KMS-11 (cell line): ENCODE data around the gene FGFBP3.
A peak's percentile ranks its signal among the peaks of the same experiment; 100 is the strongest.

Experiments used
- H2AFZ ChIP-seq: fragments of 200-600 bp; sonication (generic); 2 replicates; pipeline ENCODE4 v1.6.1; 2016; ENCODE audit warnings: antibody characterized with exemption, mixed run types, low read depth
- H3K27ac ChIP-seq: fragments of 200-600 bp; sonication (generic); 2 replicates; pipeline ENCODE4 v1.6.1; 2016; ENCODE audit warnings: mild to moderate bottlenecking, mixed run types
- H3K27me3 ChIP-seq: fragments of 200-600 bp; sonication (generic); 2 replicates; pipeline ENCODE4 v1.6.1; 2017; ENCODE audit warnings: mild to moderate bottlenecking, low read depth, mixed run types, moderate library complexity; ENCODE audit not compliant: insufficient read depth
- H3K36me3 ChIP-seq: fragments of 200-600 bp; sonication (generic); 2 replicates; pipeline ENCODE4 v1.6.1; 2017; ENCODE audit warnings: mild to moderate bottlenecking, mixed run types; ENCODE audit not compliant: insufficient read depth
- H3K4me1 ChIP-seq: fragments of 200-600 bp; sonication (generic); 2 replicates; pipeline ENCODE4 v1.6.1; 2016; ENCODE audit warnings: mild to moderate bottlenecking, low read depth, mixed run types; ENCODE audit not compliant: poor library complexity, severe bottlenecking
- H3K4me2 ChIP-seq: fragments of 200-600 bp; sonication (generic); 2 replicates; pipeline ENCODE4 v1.7.0; 2016; ENCODE audit warnings: mild to moderate bottlenecking, mixed run types
- H3K4me3 ChIP-seq: fragments of 200-600 bp; sonication (generic); IDR thresholded peaks from 2 replicates; pipeline ENCODE4 v1.6.1; 2017; ENCODE audit warnings: low read depth, low read length, mixed read lengths; ENCODE audit not compliant: insufficient read depth
- H3K79me2 ChIP-seq: fragments of 200-600 bp; sonication (generic); 2 replicates; pipeline ENCODE4 v1.6.1; 2016; ENCODE audit warnings: low read depth, mixed run types; ENCODE audit not compliant: insufficient read depth
- H3K9ac ChIP-seq: fragments of 200-600 bp; sonication (generic); 2 replicates; pipeline ENCODE4 v1.6.1; 2016; ENCODE audit warnings: mild to moderate bottlenecking, mixed run types
- H4K20me1 ChIP-seq: fragments of 200-600 bp; sonication (generic); 2 replicates; pipeline ENCODE4 v1.6.1; 2016; ENCODE audit warnings: mild to moderate bottlenecking, mixed run types; ENCODE audit not compliant: insufficient read depth
- CTCF ChIP-seq: fragments of 200-600 bp; sonication (generic); conservative IDR thresholded peaks from 2 replicates; pipeline ENCODE4 v1.6.1; 2017; ENCODE audit warnings: low read depth, mild to moderate bottlenecking, antibody characterized with exemption, low read length, moderate library complexity, mixed read lengths

FGFBP3 gene

GRCh38 chr10:91860885-91861284 is 48.4 kb downstream of the FGFBP3 start:
- no peaks in the 10 kb centered on the region for H4K20me1 ChIP-seq
- no peaks in the 10 kb centered on the region for H3K27me3 ChIP-seq
- H3K27ac ChIP-seq = no peak overlapping the region
- H3K4me1 ChIP-seq = peaks cover 14% of the 10 kb centered on the region
- no peak for TF ChIP-seq CTCF
- no peak overlapping the region for H3K9ac ChIP-seq
- H3K4me3 ChIP-seq = no peak overlapping the region
- no peaks in the 10 kb centered on the region for H3K36me3 ChIP-seq
- H3K79me2 ChIP-seq = no peaks in the 10 kb centered on the region
- no peak overlapping the region for H3K4me2 ChIP-seq
- no peak overlapping the region for H2AFZ ChIP-seq

GRCh38 chr10:91856637-91857036 is 52.6 kb downstream of the FGFBP3 start:
- Histone ChIP-seq H3K27ac (no peak overlapping the region), H2AFZ (no peak overlapping the region), H3K4me2 (no peak overlapping the region), H3K4me3 (no peak overlapping the region), H3K9ac (no peak overlapping the region), H3K4me1 (peaks cover 14% of the 10 kb centered on the region), H3K27me3 (no peaks in the 10 kb centered on the region), H3K36me3 (no peaks in the 10 kb centered on the region), H3K79me2 (no peaks in the 10 kb centered on the region), H4K20me1 (no peaks in the 10 kb centered on the region)
- peak; percentile 49 for TF ChIP-seq CTCF
